Nephron progenitor cell (in vitro differentiated cells): ENCODE data around the gene NGF.

Source experiments
- DNase-seq: peaks from one replicate; pipeline ENCODE4 v3.0.0; 2021
- H3K27ac Mint-ChIP-seq: 2 replicates; pipeline ENCODE4 v1.8.0; 2021; ENCODE audit warnings: mild to moderate bottlenecking, moderate library complexity, mixed read lengths
- H3K27me3 Mint-ChIP-seq: 2 replicates; pipeline ENCODE4 v1.8.0; 2021; ENCODE audit warnings: mild to moderate bottlenecking, low read depth, mixed read lengths; ENCODE audit not compliant: poor library complexity
- H3K36me3 Mint-ChIP-seq: 2 replicates; pipeline ENCODE4 v1.8.0; 2021; ENCODE audit warnings: low read depth, mixed read lengths
- H3K4me1 Mint-ChIP-seq: 2 replicates; pipeline ENCODE4 v1.8.0; 2021; ENCODE audit warnings: mixed read lengths
- H3K4me3 Mint-ChIP-seq: 2 replicates; pipeline ENCODE4 v1.8.0; 2021; ENCODE audit warnings: mild to moderate bottlenecking, moderate library complexity, mixed read lengths
- H3K9me3 Mint-ChIP-seq: 2 replicates; pipeline ENCODE4 v1.8.0; 2021; ENCODE audit warnings: mild to moderate bottlenecking, moderate library complexity, mixed read lengths
- CTCF ChIP-seq: fragments of 200-600 bp; sonication (generic); IDR thresholded peaks from 2 replicates; pipeline ENCODE4 v1.5.0; 2021; ENCODE audit warnings: antibody characterized with exemption

NGF gene

GRCh38 chr1:115237023-115237422 lies 101.0 kb downstream of the NGF start:
- peaks cover 9% of the 10 kb centered on the region for H3K4me1 Mint-ChIP-seq

More at GRCh38 chr1:115237023-115237422, 101.0 kb downstream of the NGF start:
- H3K9me3 Mint-ChIP-seq = no peaks in the 10 kb centered on the region
- no peak for DNase-seq
- H3K27me3 Mint-ChIP-seq = no peaks in the 10 kb centered on the region
- no peaks in the 10 kb centered on the region for H3K36me3 Mint-ChIP-seq
- no peak overlapping the region for H3K27ac Mint-ChIP-seq
- TF ChIP-seq CTCF = no peak
- no peak overlapping the region for H3K4me3 Mint-ChIP-seq
